Activated CD4-positive, alpha-beta T cell treated with anti-CD3 and anti-CD28 coated beads for 48 hours (primary cell): Measurements from ENCODE around the gene ZBTB14.

Source experiments
- DNase-seq: peaks from one replicate; pipeline ENCODE4 v3.0.0-alpha.2; 2020

The ZBTB14 gene, protein sequence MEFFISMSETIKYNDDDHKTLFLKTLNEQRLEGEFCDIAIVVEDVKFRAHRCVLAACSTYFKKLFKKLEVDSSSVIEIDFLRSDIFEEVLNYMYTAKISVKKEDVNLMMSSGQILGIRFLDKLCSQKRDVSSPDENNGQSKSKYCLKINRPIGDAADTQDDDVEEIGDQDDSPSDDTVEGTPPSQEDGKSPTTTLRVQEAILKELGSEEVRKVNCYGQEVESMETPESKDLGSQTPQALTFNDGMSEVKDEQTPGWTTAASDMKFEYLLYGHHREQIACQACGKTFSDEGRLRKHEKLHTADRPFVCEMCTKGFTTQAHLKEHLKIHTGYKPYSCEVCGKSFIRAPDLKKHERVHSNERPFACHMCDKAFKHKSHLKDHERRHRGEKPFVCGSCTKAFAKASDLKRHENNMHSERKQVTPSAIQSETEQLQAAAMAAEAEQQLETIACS

DNA sequence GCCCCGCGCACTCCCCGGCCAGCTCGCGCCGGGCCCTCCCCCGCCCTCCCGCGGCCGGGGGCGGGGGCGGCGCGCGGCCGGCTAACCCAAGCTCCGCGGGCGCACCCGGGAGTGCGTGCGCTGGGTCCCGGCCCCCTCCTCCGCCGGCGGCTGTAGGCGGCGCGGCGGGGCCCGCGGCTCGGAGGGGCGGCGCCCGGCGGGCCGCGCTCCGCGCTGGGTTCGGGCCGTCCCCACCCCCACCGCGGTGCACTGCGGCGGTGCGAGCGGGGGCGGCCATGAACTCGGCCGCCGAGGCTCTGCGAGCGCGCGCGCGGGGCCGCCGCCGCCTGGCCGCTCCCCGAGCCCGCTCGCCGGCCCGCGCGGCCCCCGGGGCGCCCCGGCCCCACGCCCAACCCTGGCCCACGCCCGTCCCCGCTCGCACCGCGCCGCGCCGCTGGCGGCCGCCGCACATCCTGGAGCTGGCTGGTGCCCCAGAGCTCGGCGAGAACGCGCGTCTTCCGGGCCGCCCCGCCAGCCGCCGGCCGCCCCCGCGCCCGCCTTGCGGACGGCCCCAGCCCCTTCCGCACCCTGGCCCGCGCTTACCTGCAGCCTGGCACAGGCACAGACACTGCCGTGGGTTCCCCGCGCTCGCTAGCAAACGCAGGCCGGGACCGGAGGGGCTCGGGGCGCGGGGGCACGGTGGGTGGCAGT lies at the start of gene ZBTB14:
Gene ZBTB14, minus strand, starts transcription at position 496 of the 690 bp plus-strand sequence. CDS start 2,480 bp downstream, outside the sequence.
- peak; percentile 67 for DNase-seq

DNA sequence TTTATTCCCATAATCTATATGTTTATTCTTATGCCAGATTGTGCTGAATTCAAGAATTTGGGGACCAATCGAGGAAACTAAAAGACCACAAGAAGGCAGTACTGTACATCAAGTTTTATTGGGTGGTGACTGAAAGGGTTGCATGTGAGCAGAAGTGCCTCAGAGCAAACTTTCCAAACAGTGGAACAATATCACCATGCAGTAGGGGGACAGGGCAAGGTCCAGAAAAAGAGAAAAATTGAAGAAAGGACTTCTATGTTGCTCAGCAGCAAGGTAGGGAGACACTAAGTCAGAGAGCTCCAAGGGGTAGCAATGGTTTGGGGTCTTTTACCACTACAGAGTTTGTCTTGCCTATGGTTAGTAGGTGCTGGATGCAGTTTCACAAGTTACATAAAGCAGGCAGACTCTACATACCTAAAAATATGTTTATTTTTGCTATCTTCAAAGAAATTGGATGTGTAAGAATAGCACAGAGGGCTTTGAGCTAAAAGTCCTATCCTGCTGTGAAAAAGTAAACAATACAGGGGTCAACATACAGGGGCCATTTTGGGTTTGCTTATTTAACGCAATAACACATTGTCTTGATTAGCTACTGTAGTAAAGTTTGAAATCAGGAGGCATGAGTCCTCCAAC lies 43.8 kb upstream of the ZBTB14 start:
- DNase-seq: no peak

DNA sequence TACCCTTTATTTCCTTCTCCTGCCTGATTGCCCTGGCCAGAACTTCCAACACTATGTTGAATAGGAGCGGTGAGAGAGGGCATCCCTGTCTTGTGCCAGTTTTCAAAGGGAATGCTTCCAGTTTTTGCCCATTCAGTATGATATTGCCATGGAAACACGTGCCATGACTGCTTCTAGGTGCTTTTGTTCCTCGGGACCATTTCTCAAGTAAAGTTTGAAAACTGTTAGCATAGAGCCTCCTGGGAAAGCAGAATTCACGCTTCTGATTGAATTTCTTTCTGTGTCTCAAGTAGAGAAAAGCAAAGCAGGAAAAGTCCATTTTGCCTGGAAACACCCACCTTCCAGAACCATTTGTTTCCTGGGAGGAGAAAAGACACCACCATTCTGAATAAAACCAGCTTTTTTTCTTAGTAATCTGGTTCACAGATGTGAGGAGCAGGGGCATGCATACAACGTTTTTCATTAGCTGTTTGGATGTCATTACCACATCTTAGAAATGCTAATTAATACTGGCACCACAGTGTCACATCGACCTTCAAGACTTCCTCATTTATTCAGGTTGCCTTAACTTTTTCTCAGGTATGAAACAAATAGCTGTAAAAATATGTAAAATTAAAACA lies 39.0 kb upstream of the ZBTB14 start:
- no peak for DNase-seq

DNA sequence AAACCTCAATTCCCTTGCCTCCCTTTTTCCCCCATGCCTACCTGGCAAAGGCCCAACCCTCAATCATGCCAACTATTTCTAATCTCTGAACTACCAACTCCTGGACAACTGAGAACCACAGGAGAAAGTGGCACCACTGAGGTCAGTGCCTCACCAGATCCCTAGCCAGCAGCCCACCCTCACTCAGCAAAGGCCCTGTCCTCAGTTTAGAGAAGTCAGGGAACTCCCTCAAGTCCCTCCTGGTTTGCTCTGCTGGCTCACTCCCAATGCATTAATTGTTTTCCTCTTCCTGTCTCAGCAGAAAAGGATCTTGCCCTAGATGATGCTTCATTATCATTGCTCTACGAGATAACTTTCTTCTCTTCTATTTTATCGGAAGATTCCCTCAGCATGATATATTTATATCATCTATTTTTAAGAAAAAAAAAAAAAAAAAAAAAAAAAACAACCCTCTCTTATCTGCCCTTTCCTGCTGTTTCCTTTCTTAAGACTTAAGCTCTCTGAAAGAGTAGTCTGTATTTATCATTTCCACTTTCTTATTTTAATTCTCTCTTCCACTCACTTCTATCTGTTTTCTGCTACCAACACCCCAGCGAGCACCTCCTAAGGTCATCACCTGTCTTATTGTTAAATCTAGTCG lies 22.7 kb upstream of the ZBTB14 start:
- no peak for DNase-seq

DNA sequence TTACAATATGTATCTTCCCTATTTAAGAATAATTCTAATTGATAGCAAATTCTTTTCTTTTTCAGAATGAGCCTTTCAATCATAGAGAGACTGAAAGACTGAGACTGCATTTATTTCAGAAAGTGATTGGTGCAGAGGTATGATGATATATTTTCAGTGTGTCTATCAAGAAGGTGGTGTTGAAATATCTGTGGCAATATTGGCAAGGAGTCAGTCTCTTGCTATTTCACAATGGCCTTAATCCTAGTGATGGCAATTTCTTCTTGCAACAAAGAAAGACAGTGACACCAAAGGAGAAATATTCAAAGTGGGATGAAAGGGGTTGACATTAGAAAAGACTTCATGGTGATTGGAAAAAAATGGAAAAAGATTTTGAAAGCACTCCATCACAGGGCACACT lies 21.7 kb upstream of the ZBTB14 start:
- no peak for DNase-seq

DNA sequence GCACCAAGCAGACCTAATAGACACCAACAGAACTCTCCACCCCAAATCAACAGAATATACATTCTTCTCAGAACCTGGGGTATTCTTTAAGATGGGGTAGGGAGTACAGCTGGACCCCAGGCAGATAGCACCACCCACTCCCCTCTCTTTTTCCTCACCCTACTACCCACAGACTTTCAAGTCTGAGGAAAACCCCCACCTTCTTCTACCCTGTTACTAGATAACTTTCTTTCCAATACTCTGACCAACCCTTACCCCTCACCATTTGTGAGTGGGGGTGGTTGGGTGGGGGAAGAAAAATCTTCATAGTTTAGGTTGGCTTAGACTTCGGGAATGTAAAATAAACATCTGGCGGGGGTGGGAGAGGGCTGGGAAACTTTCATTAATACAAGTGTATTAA lies 20.3 kb upstream of the ZBTB14 start:
- no peak for DNase-seq

DNA sequence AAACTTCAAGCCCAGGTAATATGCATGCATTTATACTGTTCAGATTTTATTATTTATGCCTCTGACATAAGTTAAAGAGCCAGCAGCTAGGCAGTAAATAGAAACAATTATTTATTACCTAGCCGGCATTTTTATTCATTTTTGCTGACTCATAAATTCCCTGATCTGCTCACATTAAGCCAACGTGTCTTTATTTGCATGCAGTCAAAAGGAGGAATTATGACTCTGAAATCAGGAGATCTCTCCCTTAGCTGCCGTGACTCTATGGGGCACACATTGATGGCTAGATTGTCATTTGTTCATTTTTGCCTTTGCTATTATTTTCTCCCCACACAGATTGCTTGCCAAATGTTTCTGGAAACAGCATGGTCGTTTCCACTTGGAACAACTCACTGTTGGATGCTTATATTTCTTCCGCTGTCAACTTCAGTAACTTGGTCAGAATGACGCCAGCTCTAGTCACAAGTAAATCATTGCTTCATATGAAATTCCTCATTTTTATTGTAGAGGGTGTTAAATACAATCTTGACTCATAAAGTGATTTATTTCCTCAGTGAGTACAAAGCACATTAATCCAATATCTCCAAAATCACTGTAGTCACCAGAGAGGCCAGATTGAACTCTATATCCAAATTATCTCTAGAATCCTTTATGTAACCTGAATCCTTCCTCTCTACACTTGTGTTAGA lies 15.9 kb upstream of the ZBTB14 start:
- DNase-seq: no peak

DNA sequence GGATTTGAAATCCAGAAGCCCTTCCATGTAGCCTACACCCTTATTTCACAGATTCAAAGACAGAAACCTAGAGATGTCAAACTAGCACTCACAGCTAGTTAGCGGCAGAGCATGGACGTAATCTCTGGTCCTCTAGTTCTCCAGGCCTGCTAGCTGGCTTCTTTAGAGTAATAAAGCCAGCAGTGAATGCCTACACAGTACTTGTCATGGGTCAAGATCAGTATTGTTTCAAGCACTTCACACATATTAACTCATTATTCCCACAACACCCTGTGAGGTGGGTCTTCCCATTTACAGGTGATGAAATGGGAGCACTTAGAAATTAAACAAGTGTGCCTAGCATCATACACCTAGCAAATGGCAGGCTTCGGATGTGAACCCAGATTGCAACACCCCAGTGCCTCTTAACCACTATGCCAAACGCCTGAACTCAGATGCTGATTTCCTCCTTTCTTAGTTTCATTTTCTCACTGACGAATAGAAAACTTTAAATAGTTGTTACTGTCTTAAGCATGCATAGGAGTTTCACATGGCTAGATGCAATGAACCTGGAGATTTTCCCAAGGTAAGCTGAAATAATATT lies 14.5 kb upstream of the ZBTB14 start:
- DNase-seq: peak; percentile 34

DNA sequence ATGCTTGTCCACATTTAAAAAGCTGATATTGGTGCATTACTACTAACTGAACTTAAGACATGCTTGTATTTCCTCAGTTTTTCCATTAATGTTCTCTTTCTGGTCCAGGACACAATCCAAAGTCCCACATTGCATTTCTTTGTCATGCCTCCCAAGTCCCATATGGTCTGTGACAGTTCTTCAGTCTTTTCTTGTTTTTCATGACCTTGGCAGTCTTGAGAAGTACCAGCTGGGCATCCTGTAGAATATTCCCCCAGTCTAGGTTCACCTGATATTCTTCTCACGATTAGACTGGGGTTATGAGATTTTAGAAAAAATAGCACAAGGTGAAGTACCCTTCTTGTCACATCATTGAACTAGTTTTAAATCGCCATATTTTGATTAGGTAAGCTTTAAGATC lies 10.3 kb upstream of the ZBTB14 start:
- no peak for DNase-seq

DNA sequence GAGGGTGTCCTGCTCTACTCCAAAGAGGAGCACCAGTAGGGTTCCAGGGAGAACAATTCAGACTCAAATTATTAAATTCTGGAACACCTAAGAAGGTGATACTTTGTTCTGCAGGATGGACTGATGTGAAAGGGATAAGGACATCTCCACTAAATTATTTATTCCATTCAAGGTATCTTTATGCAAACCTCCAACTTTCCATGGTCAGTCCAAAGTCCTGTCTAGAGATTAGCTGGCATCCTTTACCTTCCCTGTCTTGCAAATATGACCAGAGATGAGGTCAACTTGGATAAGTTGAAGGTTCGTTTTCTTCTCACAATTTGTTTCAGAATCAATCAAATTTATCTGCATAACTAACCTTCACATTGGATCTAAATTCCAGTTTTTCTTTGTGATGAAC lies 8.7 kb upstream of the ZBTB14 start:
- DNase-seq: no peak

DNA sequence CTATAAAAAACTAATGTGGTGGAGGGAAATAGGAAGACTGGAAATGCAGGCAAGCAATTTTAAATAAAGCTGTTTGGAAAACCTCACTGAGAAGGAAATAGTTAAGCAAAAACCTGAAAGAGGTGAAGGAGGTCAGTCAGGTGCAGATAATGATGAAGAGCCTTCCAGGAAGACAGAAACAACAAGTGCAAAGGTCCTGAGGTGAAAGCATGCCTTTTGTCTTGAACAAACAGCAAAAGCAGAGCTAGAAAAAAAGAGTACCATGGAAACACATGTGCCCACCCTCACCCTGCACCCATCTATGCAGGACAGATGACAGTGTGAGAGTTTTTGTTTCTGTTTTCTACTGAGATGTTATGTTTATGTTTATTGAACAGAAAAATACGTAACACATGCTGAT lies 8.1 kb upstream of the ZBTB14 start:
- DNase-seq: no peak

DNA sequence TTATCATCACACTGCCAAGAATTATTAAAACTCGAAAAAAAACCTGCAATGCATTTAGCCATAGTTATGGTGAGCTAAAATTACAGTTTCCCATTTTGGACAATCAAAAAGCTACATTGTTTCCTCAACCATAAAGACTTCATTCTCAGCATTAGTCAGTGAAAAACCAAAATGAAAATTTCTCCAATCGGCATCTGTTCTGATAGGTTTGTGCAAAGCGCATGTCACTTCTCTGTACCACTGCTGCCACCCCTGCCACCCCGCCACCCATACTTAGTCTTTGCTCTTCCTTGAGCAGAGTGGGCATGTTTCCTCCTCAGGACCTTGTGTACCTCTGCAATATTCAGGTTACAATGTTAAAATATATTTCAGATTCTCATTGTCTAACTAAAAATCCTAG lies 7.1 kb upstream of the ZBTB14 start:
- no peak for DNase-seq

DNA sequence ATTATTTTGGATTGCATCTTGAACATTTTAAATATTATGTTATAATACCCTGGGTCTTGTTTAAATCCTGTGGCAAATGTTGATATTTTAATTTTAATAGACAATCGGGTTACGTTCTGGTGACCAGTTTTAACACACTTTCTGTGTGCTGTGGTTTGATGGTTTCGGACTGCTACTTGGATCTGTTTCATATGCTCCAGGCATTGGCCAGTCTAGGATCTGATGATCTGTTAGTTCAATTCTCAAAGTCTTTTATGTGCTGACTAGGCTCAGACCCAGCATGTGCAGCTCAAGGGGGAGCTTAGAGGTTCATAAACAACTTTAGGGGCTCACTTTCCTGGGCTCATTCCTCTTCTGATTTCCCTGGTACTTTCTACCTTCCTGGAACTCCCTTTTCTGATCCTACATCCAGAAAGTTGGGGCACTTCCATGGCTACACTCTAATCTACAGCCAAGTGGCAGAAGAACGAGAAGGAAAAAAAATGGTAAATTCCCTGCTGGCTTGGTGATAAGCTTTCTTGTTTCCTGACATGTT lies 5.0 kb upstream of the ZBTB14 start:
- no peak for DNase-seq

DNA sequence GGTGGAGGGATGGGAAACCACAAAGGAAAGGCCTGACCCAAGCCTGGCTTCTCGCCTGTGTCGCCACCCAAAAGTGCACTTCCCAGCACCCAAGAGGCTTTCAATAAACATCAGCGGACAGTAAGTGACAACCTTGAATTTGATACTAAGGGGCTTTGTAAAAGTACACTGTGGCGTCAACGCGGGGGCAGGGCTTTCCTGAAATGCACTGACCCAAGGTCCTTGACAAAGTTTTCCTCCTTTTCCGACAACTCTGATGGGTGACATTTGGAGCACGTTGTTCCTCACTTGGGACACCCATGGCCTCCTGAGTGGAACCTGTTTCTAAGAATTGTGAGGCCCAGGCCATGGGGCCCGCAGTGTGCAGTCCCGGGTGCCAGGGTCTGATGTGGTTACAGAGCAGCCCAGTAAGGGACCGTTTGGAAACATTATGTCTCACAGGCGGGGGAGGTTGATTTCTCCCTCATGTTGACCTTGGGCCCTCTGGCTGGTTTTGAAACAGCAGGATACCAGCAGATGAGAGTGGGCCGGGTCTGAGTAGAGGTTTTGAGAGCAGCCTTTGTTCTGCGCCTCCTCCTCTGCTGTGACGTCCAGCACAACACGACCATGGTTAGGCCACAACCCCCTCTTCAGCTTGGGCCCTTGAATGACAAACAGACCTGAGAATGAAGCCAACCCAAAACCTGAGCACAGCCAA lies 2.8 kb upstream of the ZBTB14 start:
- no peak for DNase-seq

DNA sequence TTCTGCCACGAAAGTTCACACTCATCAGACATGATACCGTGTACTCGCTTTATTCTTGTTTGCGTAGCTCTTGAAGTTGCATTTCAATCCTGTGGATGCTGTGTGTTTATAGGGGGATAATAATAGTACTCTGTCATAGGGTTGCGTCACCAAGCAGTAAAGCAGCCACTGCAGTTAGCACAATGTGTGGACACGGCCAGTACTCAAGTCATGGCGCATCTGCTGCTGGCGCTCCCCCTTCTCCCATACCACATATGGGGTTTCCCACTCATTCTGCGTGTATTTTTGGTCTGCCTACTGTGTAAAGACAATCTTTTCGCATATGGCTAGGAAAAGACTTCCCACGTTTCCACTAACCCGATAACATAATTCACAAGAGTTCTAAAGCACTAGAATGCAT lies 2.1 kb upstream of the ZBTB14 start:
- DNase-seq: no peak

DNA sequence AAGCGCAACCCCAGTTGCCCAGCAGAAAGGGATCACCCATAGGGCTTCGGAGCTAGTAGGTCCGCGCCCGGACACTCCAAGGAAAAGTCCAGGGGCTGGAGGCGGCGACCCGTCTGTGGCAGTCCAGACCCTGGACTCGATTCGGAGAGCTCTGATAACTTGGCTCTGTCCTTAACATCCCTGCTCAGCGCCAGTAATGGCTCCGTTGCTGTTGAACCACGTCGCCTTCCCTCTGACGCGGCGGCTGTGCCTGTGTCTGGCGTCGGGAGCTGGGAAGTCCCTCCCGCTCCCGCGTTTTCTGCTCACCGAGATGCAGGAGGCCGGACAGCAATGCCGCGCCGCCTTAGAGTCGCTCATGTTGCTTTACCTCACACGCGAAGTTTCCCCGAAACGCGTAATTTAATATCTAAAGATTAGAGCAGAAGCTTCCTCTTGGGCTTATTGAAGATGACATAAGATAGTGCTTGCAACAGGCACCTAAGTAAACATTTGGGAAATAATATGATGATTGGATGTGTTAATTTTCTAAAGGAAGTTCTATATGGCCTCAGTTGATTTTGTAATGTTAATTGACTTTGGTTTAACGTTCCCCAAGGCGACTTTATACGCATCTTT lies 1.3 kb upstream of the ZBTB14 start:
- DNase-seq: peak; percentile 84

DNA sequence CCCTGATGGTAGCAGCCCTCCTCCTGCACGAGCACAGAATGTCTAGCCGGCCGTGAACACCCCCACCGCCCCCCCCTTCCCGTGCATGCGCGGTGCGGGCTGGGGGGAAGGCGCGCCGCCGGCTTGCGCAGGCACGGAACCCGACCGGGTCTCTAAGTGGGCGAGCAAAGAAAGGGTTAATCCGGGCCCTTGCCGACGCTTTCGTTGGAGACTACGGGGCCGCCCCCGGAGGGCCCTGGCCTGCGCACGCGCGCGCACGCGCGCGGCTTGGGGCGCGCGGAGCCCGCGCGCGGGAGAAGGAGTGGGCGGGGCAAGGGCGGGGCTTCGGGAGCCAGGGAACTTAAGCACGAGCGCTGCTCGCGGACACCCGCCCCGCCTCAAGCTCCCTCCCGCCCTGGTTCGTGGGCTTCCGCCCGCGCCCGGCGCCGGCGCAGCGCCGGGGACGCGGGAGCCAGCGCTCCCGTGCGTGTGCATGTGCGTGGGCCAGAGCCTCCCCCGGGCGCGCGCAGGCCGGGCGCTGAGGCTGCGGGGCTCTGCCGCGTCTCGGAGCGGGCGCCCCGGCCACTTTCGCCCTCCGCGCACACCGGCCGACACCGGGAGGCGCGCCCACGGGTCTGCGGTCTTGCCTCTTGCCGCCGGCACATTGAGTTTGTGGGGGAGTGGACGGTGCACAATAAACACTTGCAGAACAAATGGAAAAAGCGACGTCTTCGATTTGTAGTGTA lies 617 bp upstream of the ZBTB14 start:
- peak; percentile 94 for DNase-seq

DNA sequence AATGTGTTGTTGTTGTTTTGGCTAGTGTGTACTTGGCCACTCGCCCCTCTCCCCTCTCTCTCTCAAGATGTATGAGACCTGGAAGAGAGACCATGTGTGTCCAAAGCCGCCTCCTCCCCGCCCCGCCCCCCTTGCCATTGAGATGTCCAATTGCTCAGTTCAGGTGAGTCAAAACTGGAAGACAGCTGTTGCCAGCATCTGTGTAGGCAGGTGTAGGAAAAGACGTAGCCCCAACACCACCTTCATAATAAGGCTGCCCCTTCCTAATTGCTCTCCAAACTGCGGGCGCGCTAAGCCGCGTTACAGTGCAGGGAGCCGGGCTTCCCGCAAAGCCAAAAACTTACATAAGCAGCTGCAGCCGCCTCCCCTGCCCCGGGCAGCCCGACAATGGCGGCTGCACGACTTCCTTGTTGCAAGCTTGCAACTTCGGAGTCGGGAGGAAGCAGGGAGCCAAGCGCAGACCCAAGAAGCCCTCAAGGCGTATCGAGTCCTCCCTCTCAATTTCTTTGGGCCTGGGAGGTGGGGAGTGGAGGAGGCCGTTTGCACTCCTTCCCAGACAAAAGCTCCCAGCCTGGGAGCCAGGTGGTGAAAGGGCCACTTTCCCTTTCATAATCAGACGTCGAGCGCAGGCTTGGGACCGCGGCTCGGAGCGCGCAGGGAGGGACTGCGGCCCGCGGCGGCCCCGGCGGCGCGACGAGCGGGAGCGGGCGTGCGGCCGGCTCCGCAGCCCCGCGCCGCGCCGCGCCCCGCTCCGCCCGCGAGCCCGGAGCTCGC lies 882 bp downstream of the ZBTB14 start:
- peak; percentile 66 for DNase-seq

DNA sequence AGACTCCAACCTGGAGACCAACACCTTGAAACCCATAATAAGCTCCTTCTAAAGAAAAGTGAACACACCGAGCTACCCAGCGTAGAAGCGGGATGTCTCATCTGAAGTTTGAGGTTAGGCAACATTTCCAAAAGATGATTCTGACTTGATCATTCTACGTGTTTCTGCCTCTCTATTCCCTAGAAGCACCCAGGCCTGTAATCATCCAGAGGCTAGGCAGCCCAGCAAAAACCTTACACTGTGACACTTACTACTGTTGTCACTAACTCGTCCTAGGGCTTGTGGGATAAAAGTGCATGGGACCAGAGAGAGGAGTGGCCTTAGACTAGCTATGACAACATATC lies 1.4 kb downstream of the ZBTB14 start:
- DNase-seq: peak; percentile 28
